Measurements from ENCODE around the gene SLC7A6OS.
A peak's percentile ranks its signal among the peaks of the same experiment; 100 is the strongest.

Gene SLC7A6OS

DNA sequence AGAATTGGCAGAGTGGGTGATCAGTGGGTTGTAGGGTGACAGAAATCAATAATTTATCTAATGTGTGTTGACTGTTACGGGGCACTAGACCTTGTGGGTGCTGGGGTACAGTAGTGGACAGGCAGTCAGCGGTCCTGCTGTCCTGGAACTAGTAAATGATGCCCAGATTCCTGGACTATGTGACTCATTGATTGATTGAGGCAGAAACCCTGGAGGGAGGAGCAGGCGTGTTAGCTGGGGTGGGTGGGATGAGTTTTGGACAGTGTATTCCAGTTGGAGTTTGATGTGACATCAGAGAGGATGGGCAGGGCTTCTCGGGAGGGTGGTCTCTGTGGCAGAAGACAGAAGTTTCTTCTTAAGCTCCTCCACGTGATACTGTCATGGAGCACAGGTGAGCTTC is 24.4 kb upstream of the SLC7A6OS start:
- H3K4me3 ChIP-seq (ENCODE audit: insufficient read depth in 1 of 2, low read depth in 1 of 2, low read length in 2 of 2): no peak overlapping the region
- H3K14ac ChIP-seq (ENCODE audit: low read length in 2 of 2): no peak overlapping the region
- no peak overlapping the region for H3K18ac ChIP-seq (ENCODE audit: low read depth in 1 of 2, low read length in 2 of 2)
- no peak overlapping the region for H3K4me2 ChIP-seq (ENCODE audit: low read length, poor library complexity, severe bottlenecking)
- WGBS: 92% methylated on average over 4 of the region's 5 CpGs
- H3K36me3 ChIP-seq (ENCODE audit: control insufficient read depth in 1 of 2, insufficient read depth in 2 of 2, low read depth in 1 of 2, low read length in 2 of 2): peaks cover 36 to 38% of the 10 kb centered on the region in 2 experiments
- no peak overlapping the region for H3K23ac ChIP-seq (ENCODE audit: low read length in 2 of 2)
- H2AFZ ChIP-seq (ENCODE audit: low read depth, low read length): no peak overlapping the region
- H3K4ac ChIP-seq (ENCODE audit: low read depth in 1 of 2, low read length in 2 of 2): no peak overlapping the region
- no peak overlapping the region for H4K91ac ChIP-seq (ENCODE audit: low read length)
- no peaks in the 10 kb centered on the region for H3K27me3 ChIP-seq (ENCODE audit: control insufficient read depth in 1 of 2, insufficient read depth in 1 of 2, low read length in 2 of 2)
- H3K27ac ChIP-seq (ENCODE audit: low read length, poor library complexity, severe bottlenecking): no peak overlapping the region
- no peak overlapping the region for H2BK15ac ChIP-seq (ENCODE audit: low read depth, poor library complexity, severe bottlenecking)
- H3K79me1 ChIP-seq (replicated peaks; ENCODE audit: low read length, poor library complexity, severe bottlenecking): peaks cover 4% of the 10 kb centered on the region
- no peak overlapping the region for H2BK5ac ChIP-seq (ENCODE audit: low read depth, low read length, poor library complexity, severe bottlenecking)
- no peak overlapping the region for H2BK120ac ChIP-seq (ENCODE audit: low read depth, low read length)
- H2BK12ac ChIP-seq (ENCODE audit: low read length in 2 of 2): no peak overlapping the region
- H3K9ac ChIP-seq (ENCODE audit: low read length): peak overlapping the region; percentile 68
- H2AK5ac ChIP-seq (ENCODE audit: low read length, severe bottlenecking): no peak overlapping the region
- no peaks in the 10 kb centered on the region for H3K9me3 ChIP-seq (ENCODE audit: control insufficient read depth, low read length)
- peaks cover 6% of the 10 kb centered on the region for H3K4me1 ChIP-seq (ENCODE audit: control insufficient read depth, insufficient read depth, low read depth, low read length)
- no peak overlapping the region for H4K8ac ChIP-seq (ENCODE audit: low read length)
- DNase-seq: no peak

DNA sequence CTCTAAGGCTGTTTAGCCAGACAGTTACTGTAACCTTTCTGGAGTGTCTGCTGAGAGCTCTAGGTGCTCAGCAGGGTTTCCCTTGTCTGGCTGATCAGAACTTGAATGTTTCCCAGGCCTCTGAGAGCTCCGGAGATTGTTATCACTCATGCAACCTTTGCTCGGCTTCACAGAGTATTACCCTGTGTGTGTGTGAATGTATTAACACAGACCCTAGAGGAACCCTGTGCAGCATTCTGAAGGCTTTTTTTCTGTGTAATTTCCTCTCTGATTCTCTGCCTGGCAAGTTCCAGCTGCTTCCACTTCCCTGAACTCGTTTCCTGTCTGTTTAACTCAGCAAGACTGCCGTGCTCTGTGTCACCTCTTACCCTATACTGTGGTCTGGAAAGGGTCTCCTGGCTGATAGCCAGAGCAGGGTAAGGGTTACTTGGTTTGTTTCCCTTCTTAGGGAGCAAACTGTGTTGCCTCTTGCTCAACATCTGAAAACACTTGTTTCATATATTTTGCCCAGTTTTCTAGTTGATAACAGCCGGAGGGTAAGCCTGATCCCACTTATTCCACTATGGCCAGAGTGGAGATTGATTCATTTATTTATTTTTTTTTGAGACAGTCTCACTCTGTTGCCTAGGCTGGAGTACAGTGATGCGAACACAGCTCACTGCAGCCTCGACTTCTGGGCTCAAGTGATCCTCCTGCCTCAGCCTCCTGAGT is 21.8 kb upstream of the SLC7A6OS start:
- H2AFZ ChIP-seq (ENCODE audit: low read depth, low read length): no peak overlapping the region
- H3K9me3 ChIP-seq (ENCODE audit: control insufficient read depth, low read length): no peaks in the 10 kb centered on the region
- H3K4ac ChIP-seq (ENCODE audit: low read depth in 1 of 2, low read length in 2 of 2): peak overlapping the region; percentile 9 to 57
- H3K79me1 ChIP-seq (replicated peaks; ENCODE audit: low read length, poor library complexity, severe bottlenecking): peaks cover 6% of the 10 kb centered on the region
- H3K4me2 ChIP-seq (ENCODE audit: low read length, poor library complexity, severe bottlenecking): no peak overlapping the region
- no peak overlapping the region for H3K14ac ChIP-seq (ENCODE audit: low read length in 2 of 2)
- peak overlapping the region; percentile 63 for H3K9ac ChIP-seq (ENCODE audit: low read length)
- H2BK5ac ChIP-seq (ENCODE audit: low read depth, low read length, poor library complexity, severe bottlenecking): no peak overlapping the region
- WGBS: 18% methylated on average over 5 of the region's 7 CpGs
- no peak overlapping the region for H3K4me3 ChIP-seq (ENCODE audit: insufficient read depth in 1 of 2, low read depth in 1 of 2, low read length in 2 of 2)
- H2BK120ac ChIP-seq (ENCODE audit: low read depth, low read length): no peak overlapping the region
- peak overlapping the region; percentile 75 to 79 for H3K18ac ChIP-seq (ENCODE audit: low read depth in 1 of 2, low read length in 2 of 2)
- H2AK5ac ChIP-seq (ENCODE audit: low read length, severe bottlenecking): no peak overlapping the region
- peak overlapping the region; percentile 80 for H4K8ac ChIP-seq (ENCODE audit: low read length)
- peak overlapping the region; percentile 30 for H3K27ac ChIP-seq (ENCODE audit: low read length, poor library complexity, severe bottlenecking)
- no peak overlapping the region for H2BK15ac ChIP-seq (ENCODE audit: low read depth, poor library complexity, severe bottlenecking)
- H3K27me3 ChIP-seq (ENCODE audit: control insufficient read depth in 1 of 2, insufficient read depth in 1 of 2, low read length in 2 of 2): no peaks in the 10 kb centered on the region
- H3K23ac ChIP-seq (ENCODE audit: low read length in 2 of 2): no peak overlapping the region
- H3K36me3 ChIP-seq (ENCODE audit: control insufficient read depth in 1 of 2, insufficient read depth in 2 of 2, low read depth in 1 of 2, low read length in 2 of 2): peaks cover 15 to 18% of the 10 kb centered on the region in 2 experiments
- peaks cover 6% of the 10 kb centered on the region for H3K4me1 ChIP-seq (ENCODE audit: control insufficient read depth, insufficient read depth, low read depth, low read length)
- H4K91ac ChIP-seq (ENCODE audit: low read length): peak overlapping the region; percentile 53
- peak overlapping the region in 1 of 2 experiments; percentile 61 for H2BK12ac ChIP-seq (ENCODE audit: low read length in 2 of 2)
- DNase-seq: peak; percentile 80

DNA sequence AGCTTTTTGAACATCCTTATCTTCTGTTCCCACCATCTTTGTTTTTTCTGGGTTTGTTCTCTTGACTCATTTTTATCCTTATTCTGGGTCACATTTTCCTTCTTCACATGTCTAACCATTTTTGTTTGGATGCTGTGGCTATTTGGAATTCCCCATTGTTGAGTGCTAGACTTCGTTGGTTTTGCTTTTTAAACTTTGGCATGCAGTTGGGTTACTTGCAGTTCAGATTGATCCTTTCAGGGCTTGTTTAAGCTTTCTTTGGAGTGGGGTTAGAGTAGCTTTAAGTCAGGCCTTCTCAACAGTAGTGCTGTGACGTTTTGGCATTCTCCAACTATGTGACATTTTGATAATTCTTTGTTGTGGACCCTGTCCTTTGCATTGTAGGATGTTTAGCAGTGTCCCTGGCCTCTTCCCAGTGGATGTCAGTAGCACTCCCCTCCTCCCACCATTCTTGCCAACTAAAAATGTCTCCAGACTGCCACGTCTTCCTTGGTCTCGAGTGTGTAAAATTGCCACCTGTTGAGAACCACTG is 21.2 kb upstream of the SLC7A6OS start:
- Histone ChIP-seq H4K91ac (ENCODE audit: low read length) (peak overlapping the region; percentile 53), H3K27me3 (ENCODE audit: control insufficient read depth in 1 of 2, insufficient read depth in 1 of 2, low read length in 2 of 2) (no peaks in the 10 kb centered on the region), H3K79me1 (replicated peaks; ENCODE audit: low read length, poor library complexity, severe bottlenecking) (peaks cover 6% of the 10 kb centered on the region), H3K9ac (ENCODE audit: low read length) (peak overlapping the region; percentile 63), H3K18ac (ENCODE audit: low read depth in 1 of 2, low read length in 2 of 2) (peak overlapping the region; percentile 75 to 79), H3K4me3 (ENCODE audit: insufficient read depth in 1 of 2, low read depth in 1 of 2, low read length in 2 of 2) (no peak overlapping the region), H2BK5ac (ENCODE audit: low read depth, low read length, poor library complexity, severe bottlenecking) (no peak overlapping the region), H3K27ac (ENCODE audit: low read length, poor library complexity, severe bottlenecking) (peak overlapping the region; percentile 30), H2BK15ac (ENCODE audit: low read depth, poor library complexity, severe bottlenecking) (no peak overlapping the region), H3K4ac (ENCODE audit: low read depth in 1 of 2, low read length in 2 of 2) (peak overlapping the region; percentile 9 to 57), H2BK12ac (ENCODE audit: low read length in 2 of 2) (peak overlapping the region in 1 of 2 experiments; percentile 61), H2BK120ac (ENCODE audit: low read depth, low read length) (no peak overlapping the region), H4K8ac (ENCODE audit: low read length) (peak overlapping the region; percentile 80), H2AK5ac (ENCODE audit: low read length, severe bottlenecking) (no peak overlapping the region), H3K4me2 (ENCODE audit: low read length, poor library complexity, severe bottlenecking) (no peak overlapping the region), H3K9me3 (ENCODE audit: control insufficient read depth, low read length) (no peaks in the 10 kb centered on the region), H2AFZ (ENCODE audit: low read depth, low read length) (no peak overlapping the region), H3K4me1 (ENCODE audit: control insufficient read depth, insufficient read depth, low read depth, low read length) (peaks cover 6% of the 10 kb centered on the region), H3K14ac (ENCODE audit: low read length in 2 of 2) (no peak overlapping the region), H3K23ac (ENCODE audit: low read length in 2 of 2) (no peak overlapping the region), H3K36me3 (ENCODE audit: control insufficient read depth in 1 of 2, insufficient read depth in 2 of 2, low read depth in 1 of 2, low read length in 2 of 2) (peaks cover 14 to 18% of the 10 kb centered on the region in 2 experiments)
- DNase-seq: peak; percentile 80
- 19% methylated on average over 4 of the region's 4 CpGs for whole genome bisulfite sequencing

DNA sequence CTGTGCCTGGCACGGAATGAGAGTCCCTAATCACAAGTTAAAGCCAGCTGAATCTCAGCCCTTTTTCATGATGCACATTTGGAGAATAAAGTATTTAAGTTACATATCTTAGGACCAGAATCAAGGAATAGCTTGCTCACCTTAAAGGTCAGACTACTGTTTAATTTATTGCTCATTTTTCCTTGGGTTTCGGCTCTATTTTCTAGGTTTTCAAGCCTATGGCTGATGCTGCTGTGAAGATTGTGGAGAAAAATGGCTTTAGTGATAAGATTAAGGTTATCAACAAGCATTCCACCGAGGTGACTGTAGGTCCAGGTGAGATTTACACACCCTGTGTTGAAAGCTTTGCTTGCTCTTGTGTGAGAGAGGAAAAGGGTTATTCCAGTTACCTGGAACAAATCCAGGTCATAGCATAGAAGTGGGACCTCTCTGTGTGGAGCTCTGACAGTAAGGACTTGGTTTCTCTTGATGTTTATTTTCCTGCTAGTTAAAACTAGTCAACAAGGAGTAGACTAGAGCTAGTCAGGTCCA is 18.2 kb upstream of the SLC7A6OS start:
- H3K27me3 ChIP-seq (ENCODE audit: control insufficient read depth in 1 of 2, insufficient read depth in 1 of 2, low read length in 2 of 2): no peaks in the 10 kb centered on the region
- H2BK12ac ChIP-seq (ENCODE audit: low read length in 2 of 2): no peak overlapping the region
- peaks cover 27 to 43% of the 10 kb centered on the region in 2 experiments for H3K36me3 ChIP-seq (ENCODE audit: control insufficient read depth in 1 of 2, insufficient read depth in 2 of 2, low read depth in 1 of 2, low read length in 2 of 2)
- no peak overlapping the region for H3K18ac ChIP-seq (ENCODE audit: low read depth in 1 of 2, low read length in 2 of 2)
- H2AK5ac ChIP-seq (ENCODE audit: low read length, severe bottlenecking): no peak overlapping the region
- no peak for DNase-seq
- no peaks in the 10 kb centered on the region for H3K9me3 ChIP-seq (ENCODE audit: control insufficient read depth, low read length)
- H3K79me1 ChIP-seq (replicated peaks; ENCODE audit: low read length, poor library complexity, severe bottlenecking): peaks cover 4% of the 10 kb centered on the region
- no peak overlapping the region for H3K23ac ChIP-seq (ENCODE audit: low read length in 2 of 2)
- H2BK120ac ChIP-seq (ENCODE audit: low read depth, low read length): no peak overlapping the region
- no peak overlapping the region for H4K91ac ChIP-seq (ENCODE audit: low read length)
- H3K9ac ChIP-seq (ENCODE audit: low read length): no peak overlapping the region
- H3K27ac ChIP-seq (ENCODE audit: low read length, poor library complexity, severe bottlenecking): no peak overlapping the region
- H4K8ac ChIP-seq (ENCODE audit: low read length): no peak overlapping the region
- H3K4me2 ChIP-seq (ENCODE audit: low read length, poor library complexity, severe bottlenecking): no peak overlapping the region
- no peak overlapping the region for H3K14ac ChIP-seq (ENCODE audit: low read length in 2 of 2)
- no peak overlapping the region for H2AFZ ChIP-seq (ENCODE audit: low read depth, low read length)
- H2BK15ac ChIP-seq (ENCODE audit: low read depth, poor library complexity, severe bottlenecking): no peak overlapping the region
- H3K4me1 ChIP-seq (ENCODE audit: control insufficient read depth, insufficient read depth, low read depth, low read length): peaks cover 2% of the 10 kb centered on the region
- H2BK5ac ChIP-seq (ENCODE audit: low read depth, low read length, poor library complexity, severe bottlenecking): no peak overlapping the region
- 77% methylated on average over 2 of the region's 3 CpGs for WGBS
- peak overlapping the region in 1 of 2 experiments; percentile 20 for H3K4ac ChIP-seq (ENCODE audit: low read depth in 1 of 2, low read length in 2 of 2)
- no peak overlapping the region for H3K4me3 ChIP-seq (ENCODE audit: insufficient read depth in 1 of 2, low read depth in 1 of 2, low read length in 2 of 2)
